Measurements from ENCODE around the gene PRKCD.

DNA sequence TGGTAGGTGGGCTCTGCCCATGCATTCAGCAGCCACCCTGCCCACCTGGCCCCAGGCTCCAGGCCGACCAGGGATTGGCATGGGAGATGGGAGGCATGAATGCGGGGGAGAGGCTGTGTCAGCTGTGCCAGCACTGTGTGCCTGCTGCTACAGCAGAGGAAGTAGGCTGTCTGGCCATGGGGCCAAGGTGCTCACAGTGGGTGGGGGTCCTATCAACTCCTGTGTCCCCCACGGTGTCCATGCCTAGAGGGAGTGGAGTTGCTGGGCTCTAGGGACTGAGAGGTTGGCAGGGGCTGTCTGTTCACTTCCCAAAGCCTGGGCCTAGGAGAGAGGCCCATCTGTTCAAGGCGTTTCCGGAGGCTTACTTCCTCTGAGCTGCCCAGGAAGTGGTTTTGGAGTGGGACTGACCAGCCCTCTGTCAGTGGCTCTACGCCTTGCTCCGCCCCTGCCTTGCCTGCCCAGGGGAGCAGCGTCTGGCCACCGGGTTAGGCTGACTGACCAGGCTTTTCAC, 5.8 kb downstream of the PRKCD start:
- TF ChIP-seq, protein P1, sequence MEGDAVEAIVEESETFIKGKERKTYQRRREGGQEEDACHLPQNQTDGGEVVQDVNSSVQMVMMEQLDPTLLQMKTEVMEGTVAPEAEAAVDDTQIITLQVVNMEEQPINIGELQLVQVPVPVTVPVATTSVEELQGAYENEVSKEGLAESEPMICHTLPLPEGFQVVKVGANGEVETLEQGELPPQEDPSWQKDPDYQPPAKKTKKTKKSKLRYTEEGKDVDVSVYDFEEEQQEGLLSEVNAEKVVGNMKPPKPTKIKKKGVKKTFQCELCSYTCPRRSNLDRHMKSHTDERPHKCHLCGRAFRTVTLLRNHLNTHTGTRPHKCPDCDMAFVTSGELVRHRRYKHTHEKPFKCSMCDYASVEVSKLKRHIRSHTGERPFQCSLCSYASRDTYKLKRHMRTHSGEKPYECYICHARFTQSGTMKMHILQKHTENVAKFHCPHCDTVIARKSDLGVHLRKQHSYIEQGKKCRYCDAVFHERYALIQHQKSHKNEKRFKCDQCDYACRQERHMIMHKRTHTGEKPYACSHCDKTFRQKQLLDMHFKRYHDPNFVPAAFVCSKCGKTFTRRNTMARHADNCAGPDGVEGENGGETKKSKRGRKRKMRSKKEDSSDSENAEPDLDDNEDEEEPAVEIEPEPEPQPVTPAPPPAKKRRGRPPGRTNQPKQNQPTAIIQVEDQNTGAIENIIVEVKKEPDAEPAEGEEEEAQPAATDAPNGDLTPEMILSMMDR (IDR thresholded peaks at IDR 0.05): no peak
- no peak for TF ChIP-seq POLR2AphosphoS5 (IDR thresholded peaks at IDR 0.05; ENCODE audit: insufficient read depth in 1 of 2, low read depth in 1 of 2)
